PFSK-1 (cell line): ENCODE results near the gene CCT4.

Experiments used
- FOXP2 ChIP-seq: optimal IDR thresholded peaks from 2 replicates; pipeline ENCODE3; 2011; ENCODE audit warnings: borderline replicate concordance, control low read depth, inconsistent platforms; ENCODE audit not compliant: insufficient read depth; ENCODE audit errors: extremely low read length, extremely low read depth
- POLR2AphosphoS5 ChIP-seq: IDR thresholded peaks from 2 replicates; pipeline ENCODE4 v1.6.1; 2012; ENCODE audit warnings: low read depth, mild to moderate bottlenecking, control low read depth, low read length, moderate library complexity
- REST ChIP-seq, 2 experiments: IDR thresholded peaks; 2 replicates each; pipeline versions ENCODE4 v1.6.1 to v1.8.0; 2011 to 2012; ENCODE audit warnings: low read depth in 2 of 2, low read length in 2 of 2, control low read depth in 1 of 2, inconsistent platforms in 1 of 2, mild to moderate bottlenecking in 1 of 2, moderate library complexity in 1 of 2; ENCODE audit not compliant: insufficient read depth in 1 of 2
- SIN3A ChIP-seq: IDR thresholded peaks from 2 replicates; pipeline ENCODE4 v1.6.1; 2012; ENCODE audit warnings: mild to moderate bottlenecking, low read length, moderate library complexity, borderline replicate concordance; ENCODE audit not compliant: insufficient read depth
- TAF1 ChIP-seq: IDR thresholded peaks from 2 replicates; pipeline ENCODE4 v1.6.1; 2012; ENCODE audit warnings: low read length, control low read depth, borderline replicate concordance; ENCODE audit not compliant: insufficient read depth

CCT4 gene

GRCh38 chr2:61887717-61888266 is 664 bp downstream of the CCT4 start:
- TF ChIP-seq SIN3A (no peak), POLR2AphosphoS5 (no peak), REST (IDR thresholded peaks at IDR 0.05; ENCODE audit: insufficient read depth in 1 of 2, low read depth in 2 of 2, low read length in 2 of 2) (no peak), TAF1 (no peak), FOXP2 (no peak)

GRCh38 chr2:61885896-61886603 is 2.4 kb downstream of the CCT4 start:
- TF ChIP-seq SIN3A, result no peak

DNA sequence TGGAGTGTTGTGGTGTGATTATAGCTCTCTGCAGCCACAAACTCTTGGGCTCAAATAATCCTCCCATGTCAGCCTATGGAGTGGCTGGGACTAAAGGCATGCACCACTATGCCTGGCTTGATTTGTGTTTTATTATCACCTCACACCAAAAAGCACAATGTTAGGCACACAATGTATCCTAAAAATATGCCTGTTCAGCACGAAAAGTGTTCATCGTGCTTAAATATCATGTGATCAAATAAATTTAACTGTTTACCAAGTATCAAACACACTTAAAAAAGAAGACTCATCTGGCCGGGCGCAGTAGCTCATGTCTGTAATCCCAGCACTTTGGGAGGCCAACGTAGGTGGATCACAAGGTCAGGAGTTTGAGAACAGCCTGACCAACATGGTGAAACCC is 5.6 kb downstream of the CCT4 start:
- TF ChIP-seq POLR2AphosphoS5, result no peak
- no peak for TF ChIP-seq REST (IDR thresholded peaks at IDR 0.05; ENCODE audit: insufficient read depth in 1 of 2, low read depth in 2 of 2, low read length in 2 of 2)
- no peak for TF ChIP-seq TAF1
- no peak for TF ChIP-seq FOXP2
- TF ChIP-seq SIN3A, result no peak

GRCh38 chr2:61878761-61879160 is 9.7 kb downstream of the CCT4 start:
- no peak for TF ChIP-seq SIN3A
- TF ChIP-seq POLR2AphosphoS5, result no peak

GRCh38 chr2:61877571-61878245 is 10.7 kb downstream of the CCT4 start:
- TF ChIP-seq POLR2AphosphoS5 (no peak), REST (IDR thresholded peaks at IDR 0.05; ENCODE audit: insufficient read depth in 1 of 2, low read depth in 2 of 2, low read length in 2 of 2) (no peak), SIN3A (no peak), FOXP2 (no peak), TAF1 (no peak)

- TF ChIP-seq REST (IDR thresholded peaks at IDR 0.05; ENCODE audit: insufficient read depth in 1 of 2, low read depth in 2 of 2, low read length in 2 of 2) (no peak), SIN3A (no peak), POLR2AphosphoS5 (no peak), FOXP2 (no peak), TAF1 (no peak)
Observed at GRCh38 chr2:61876400-61876799, 12.1 kb downstream of the CCT4 start.
